ENCODE data around the gene EPN2. TPM values are rescaled to one million over a fixed set of nuclear protein-coding genes. Genes with fewer than 3 reads are reported as not detected.

Gene EPN2
- total RNA-seq, 1 donor from 2014 or later, result 74.5 TPM

GRCh38 chr17:19291646-19292376 is 54.6 kb downstream of the EPN2 start:
- H3K27ac Mint-ChIP-seq (ENCODE audit: unreplicated experiment), result no peak overlapping the region
- no peak for TF ChIP-seq CTCF (IDR thresholded peaks at IDR 0.05; ENCODE audit: unreplicated experiment)
- no peak overlapping the region for H3K4me3 Mint-ChIP-seq (ENCODE audit: unreplicated experiment)
- H3K27me3 Mint-ChIP-seq (ENCODE audit: unreplicated experiment), result peaks cover 6% of the 10 kb centered on the region
- no peak for DNase-seq (ENCODE audit: low spot score)
- H3K4me1 Mint-ChIP-seq (ENCODE audit: unreplicated experiment), result peaks cover 17% of the 10 kb centered on the region
- H3K36me3 Mint-ChIP-seq (ENCODE audit: low read depth, unreplicated experiment), result peaks cover 27% of the 10 kb centered on the region
- no peaks in the 10 kb centered on the region for H3K9me3 Mint-ChIP-seq (ENCODE audit: unreplicated experiment)

- peaks cover 3% of the 10 kb centered on the region for H3K27me3 Mint-ChIP-seq (ENCODE audit: unreplicated experiment)
- H3K36me3 Mint-ChIP-seq (ENCODE audit: low read depth, unreplicated experiment), result peaks cover 22% of the 10 kb centered on the region
- peaks cover 17% of the 10 kb centered on the region for H3K4me1 Mint-ChIP-seq (ENCODE audit: unreplicated experiment)
- no peak for TF ChIP-seq CTCF (IDR thresholded peaks at IDR 0.05; ENCODE audit: unreplicated experiment)
- no peak overlapping the region for H3K27ac Mint-ChIP-seq (ENCODE audit: unreplicated experiment)
- DNase-seq (ENCODE audit: low spot score), result no peak
- H3K9me3 Mint-ChIP-seq (ENCODE audit: unreplicated experiment), result no peaks in the 10 kb centered on the region
- H3K4me3 Mint-ChIP-seq (ENCODE audit: unreplicated experiment), result no peak overlapping the region
These were observed 55.2 kb downstream of the EPN2 start for GRCh38 chr17:19292377-19292711.

- no peak for DNase-seq (ENCODE audit: low spot score)
- Mint-ChIP-seq H3K9me3 (ENCODE audit: unreplicated experiment) (no peaks in the 10 kb centered on the region), H3K27me3 (ENCODE audit: unreplicated experiment) (peaks cover 3% of the 10 kb centered on the region), H3K4me1 (ENCODE audit: unreplicated experiment) (peaks cover 13% of the 10 kb centered on the region), H3K4me3 (ENCODE audit: unreplicated experiment) (no peak overlapping the region), H3K36me3 (ENCODE audit: low read depth, unreplicated experiment) (peaks cover 8% of the 10 kb centered on the region), H3K27ac (ENCODE audit: unreplicated experiment) (no peak overlapping the region)
- no peak for TF ChIP-seq CTCF (IDR thresholded peaks at IDR 0.05; ENCODE audit: unreplicated experiment)
These were observed 57.3 kb downstream of the EPN2 start for GRCh38 chr17:19294443-19294842.

- DNase-seq (ENCODE audit: low spot score), result no peak
- Mint-ChIP-seq H3K36me3 (ENCODE audit: low read depth, unreplicated experiment) (peaks cover 4% of the 10 kb centered on the region), H3K9me3 (ENCODE audit: unreplicated experiment) (no peaks in the 10 kb centered on the region), H3K4me3 (ENCODE audit: unreplicated experiment) (no peak overlapping the region), H3K4me1 (ENCODE audit: unreplicated experiment) (peaks cover 10% of the 10 kb centered on the region), H3K27ac (ENCODE audit: unreplicated experiment) (no peak overlapping the region), H3K27me3 (ENCODE audit: unreplicated experiment) (peaks cover 3% of the 10 kb centered on the region)
- no peak for TF ChIP-seq CTCF (IDR thresholded peaks at IDR 0.05; ENCODE audit: unreplicated experiment)
These were observed 58.4 kb downstream of the EPN2 start for GRCh38 chr17:19295473-19296135.
